ENCODE data around the gene HEPACAM2. TPM values are rescaled to one million over a fixed set of nuclear protein-coding genes. Genes with fewer than 3 reads are reported as not detected.

HEPACAM2 gene
- total RNA-seq (2014; rRNA removed; shearing (Covaris generic)): not detected in 2 replicates

GRCh38 chr7:93226310-93226709, at the start of gene HEPACAM2:
Gene HEPACAM2 (minus strand): TSS chr7:93226469.
- no peak for DNase-seq (ENCODE audit: low spot score)

- DNase-seq (ENCODE audit: low spot score): no peak
Observed at GRCh38 chr7:93265220-93265619, 39.0 kb upstream of the HEPACAM2 start.

- no peak for DNase-seq (ENCODE audit: low spot score)
Observed at GRCh38 chr7:93262535-93262934, 36.3 kb upstream of the HEPACAM2 start.

- DNase-seq (ENCODE audit: low spot score): no peak
Observed at GRCh38 chr7:93258661-93259060, 32.4 kb upstream of the HEPACAM2 start.

- DNase-seq (ENCODE audit: low spot score): peak; percentile 13
Observed at GRCh38 chr7:93249491-93250148, 23.4 kb upstream of the HEPACAM2 start.

GRCh38 chr7:93245525-93246432, 19.5 kb upstream of the HEPACAM2 start:
- DNase-seq (ENCODE audit: low spot score): peak; percentile 37

- DNase-seq (ENCODE audit: low spot score): no peak
Observed at GRCh38 chr7:93242106-93242505, 15.8 kb upstream of the HEPACAM2 start.

GRCh38 chr7:93239824-93240223, 13.6 kb upstream of the HEPACAM2 start:
- no peak for DNase-seq (ENCODE audit: low spot score)

GRCh38 chr7:93238748-93239147, 12.5 kb upstream of the HEPACAM2 start:
- DNase-seq (ENCODE audit: low spot score): no peak

- DNase-seq (ENCODE audit: low spot score): no peak
Observed at GRCh38 chr7:93238131-93238530, 11.9 kb upstream of the HEPACAM2 start.

- DNase-seq (ENCODE audit: low spot score): no peak
Observed at GRCh38 chr7:93235541-93235940, 9.3 kb upstream of the HEPACAM2 start.

- no peak for DNase-seq (ENCODE audit: low spot score)
Observed at GRCh38 chr7:93232673-93233018, 6.4 kb upstream of the HEPACAM2 start.

- peak; percentile 97 for DNase-seq (ENCODE audit: low spot score)
Observed at GRCh38 chr7:93231799-93232672, 5.8 kb upstream of the HEPACAM2 start, which contains the start of gene VPS50. Gene VPS50 (plus strand): TSS chr7:93232366. CDS start chr7:93232468, 102 bp downstream.

- DNase-seq (ENCODE audit: low spot score): no peak
Observed at GRCh38 chr7:93231259-93231658, 5.0 kb upstream of the HEPACAM2 start.

- peak; percentile 82 for DNase-seq (ENCODE audit: low spot score)
Observed at GRCh38 chr7:93228302-93228701, 2.0 kb upstream of the HEPACAM2 start.

GRCh38 chr7:93219868-93220267, 6.4 kb downstream of the HEPACAM2 start:
- no peak for DNase-seq (ENCODE audit: low spot score)

GRCh38 chr7:93218997-93219827, 7.1 kb downstream of the HEPACAM2 start:
- DNase-seq (ENCODE audit: low spot score): no peak

GRCh38 chr7:93212881-93213280, 13.4 kb downstream of the HEPACAM2 start:
- DNase-seq (ENCODE audit: low spot score): no peak

- DNase-seq (ENCODE audit: low spot score): no peak
Observed at GRCh38 chr7:93211228-93211818, 14.9 kb downstream of the HEPACAM2 start.

- no peak for DNase-seq (ENCODE audit: low spot score)
Observed at GRCh38 chr7:93205046-93205445, 21.2 kb downstream of the HEPACAM2 start.

GRCh38 chr7:93203496-93203895, 22.8 kb downstream of the HEPACAM2 start:
- no peak for DNase-seq (ENCODE audit: low spot score)
